LNCAP (cell line): ENCODE results near the gene ERG.

Experiments used
- CTCF ChIP-seq: fragments of 450-650 bp; IDR thresholded peaks from 2 replicates; pipeline ENCODE4 v1.5.1; 2017; ENCODE audit warnings: mild to moderate bottlenecking

ERG gene

GRCh38 chr21:38490411-38491020 lies 7.8 kb downstream of the ERG start:
- TF ChIP-seq CTCF = no peak

- TF ChIP-seq CTCF = no peak
Observed at GRCh38 chr21:38489729-38490128, 8.5 kb downstream of the ERG start.

- TF ChIP-seq CTCF = no peak
Observed at GRCh38 chr21:38489271-38489652, 9.0 kb downstream of the ERG start.

- TF ChIP-seq CTCF = no peak
Observed at GRCh38 chr21:38488640-38489270, 9.5 kb downstream of the ERG start.

GRCh38 chr21:38487901-38488639 lies 10.2 kb downstream of the ERG start:
- no peak for TF ChIP-seq CTCF

GRCh38 chr21:38486706-38487105 lies 11.6 kb downstream of the ERG start:
- no peak for TF ChIP-seq CTCF

GRCh38 chr21:38486221-38486620 lies 12.1 kb downstream of the ERG start:
- TF ChIP-seq CTCF = no peak
